CD14-positive monocyte (primary cell): ENCODE data around the gene HM13. TPM values are rescaled to one million over a fixed set of nuclear protein-coding genes. Genes with fewer than 3 reads are reported as not detected.

Experiments used
- DNase-seq, 3 donors: peaks; one replicate each; pipeline ENCODE4 v3.0.0-alpha.2; 2011 to 2022
- H2AFZ ChIP-seq: 2 replicates; pipeline ENCODE4 v1.6.0; 2012; ENCODE audit warnings: mild to moderate bottlenecking, low read depth, low read length, inconsistent platforms; ENCODE audit not compliant: insufficient read depth, poor library complexity, severe bottlenecking
- H3K27ac ChIP-seq, 2 donors: 1 replicate in 1 of 2; 2 replicates in 1 of 2; pipeline ENCODE4 v1.5.1; 2012 to 2013; ENCODE audit warnings: low read length in 2 of 2, control low read depth in 1 of 2, inconsistent platforms in 1 of 2, low read depth in 1 of 2, mild to moderate bottlenecking in 1 of 2
- H3K27me3 ChIP-seq, 2 donors: one replicate each; pipeline versions ENCODE4 v1.6.0 to v1.6.1; 2011 to 2013; ENCODE audit warnings: low read length in 2 of 2; ENCODE audit not compliant: control insufficient read depth in 2 of 2, insufficient read depth in 2 of 2
- H3K36me3 ChIP-seq, 2 donors: replicated peaks in 1 of 2; 1 replicate in 1 of 2; 2 replicates in 1 of 2; pipeline versions ENCODE4 v1.5.1 to v1.6.1; 2012 to 2013; ENCODE audit warnings: low read length in 2 of 2, control low read depth in 1 of 2, inconsistent platforms in 1 of 2, mild to moderate bottlenecking in 1 of 2; ENCODE audit not compliant: insufficient read depth in 2 of 2, control insufficient read depth in 1 of 2
- H3K4me1 ChIP-seq, 2 donors: 1 replicate in 1 of 2; 2 replicates in 1 of 2; pipeline versions ENCODE4 v1.5.1 to v1.6.1; 2012 to 2013; ENCODE audit warnings: low read length in 2 of 2, control low read depth in 1 of 2, inconsistent platforms in 1 of 2, mild to moderate bottlenecking in 1 of 2, moderate library complexity in 1 of 2; ENCODE audit not compliant: insufficient read depth in 2 of 2, control insufficient read depth in 1 of 2
- H3K4me2 ChIP-seq: replicated peaks from 2 replicates; pipeline ENCODE3; 2012; ENCODE audit warnings: low read length, moderate library complexity, mild to moderate bottlenecking; ENCODE audit not compliant: poor library complexity, severe bottlenecking; ENCODE audit errors: extremely low read depth
- H3K4me3 ChIP-seq, 3 experiments: fragments of 200-600 bp in 1 of 3; sonication (generic) in 1 of 3; replicated peaks in 1 of 3; 1 replicate in 2 of 3; 2 replicates in 1 of 3; pipeline ENCODE4 v1.5.1; 2011 to 2013; ENCODE audit warnings: low read length in 3 of 3, mild to moderate bottlenecking in 3 of 3, control low read depth in 2 of 3, low read depth in 2 of 3, inconsistent platforms in 1 of 3, moderate library complexity in 1 of 3
- H3K79me2 ChIP-seq: 2 replicates; pipeline ENCODE4 v1.6.0; 2012; ENCODE audit warnings: mild to moderate bottlenecking, control low read depth, inconsistent platforms, low read length, moderate library complexity; ENCODE audit not compliant: insufficient read depth
- H3K9ac ChIP-seq: 2 replicates; pipeline ENCODE4 v1.6.0; 2017; ENCODE audit warnings: low read length, mild to moderate bottlenecking; ENCODE audit not compliant: insufficient read depth, poor library complexity, severe bottlenecking
- H3K9me3 ChIP-seq, 2 donors: replicated peaks in 1 of 2; 1 replicate in 1 of 2; 2 replicates in 1 of 2; pipeline versions ENCODE4 v1.5.1 to v1.6.1; 2012 to 2013; ENCODE audit warnings: low read length in 2 of 2, control low read depth in 1 of 2; ENCODE audit not compliant: control insufficient read depth in 1 of 2, insufficient read depth in 1 of 2
- H4K20me1 ChIP-seq: 2 replicates; pipeline ENCODE4 v1.6.0; 2012; ENCODE audit warnings: mild to moderate bottlenecking, low read length, control low read depth, moderate library complexity; ENCODE audit not compliant: insufficient read depth
- H3K27ac Mint-ChIP-seq, 7 donors: one replicate each; pipeline ENCODE4 v1.8.0; 2020; ENCODE audit warnings: mild to moderate bottlenecking in 7 of 7, mixed read lengths in 7 of 7, moderate library complexity in 6 of 7, inconsistent platforms in 2 of 7
- H3K27me3 Mint-ChIP-seq, 3 donors: one replicate each; pipeline ENCODE4 v1.8.0; 2021 to 2022; ENCODE audit warnings: low read depth in 3 of 3, mild to moderate bottlenecking in 3 of 3, mixed read lengths in 3 of 3, moderate library complexity in 3 of 3, inconsistent platforms in 1 of 3
- H3K36me3 Mint-ChIP-seq, 2 donors: one replicate each; pipeline ENCODE4 v1.8.0; 2020; ENCODE audit warnings: mixed read lengths in 2 of 2, inconsistent platforms in 1 of 2, mild to moderate bottlenecking in 1 of 2
- H3K4me1 Mint-ChIP-seq: one replicate; pipeline ENCODE4 v1.8.0; 2020; ENCODE audit warnings: mild to moderate bottlenecking, mixed read lengths
- H3K4me3 Mint-ChIP-seq, 2 donors: one replicate each; pipeline ENCODE4 v1.8.0; 2020; ENCODE audit warnings: mild to moderate bottlenecking in 2 of 2, mixed read lengths in 2 of 2, moderate library complexity in 1 of 2
- H3K9me3 Mint-ChIP-seq, 7 donors: one replicate each; pipeline ENCODE4 v1.8.0; 2020 to 2022; ENCODE audit warnings: mixed read lengths in 7 of 7, mild to moderate bottlenecking in 6 of 7, moderate library complexity in 6 of 7, inconsistent platforms in 2 of 7
- WGBS: methylation state at CpG from one replicate; pipeline ENCODE4 v1.1.5; 2013; ENCODE audit warnings: missing lambda C conversion rate; ENCODE audit not compliant: insufficient coverage; 5-methylcytosine and 5-hydroxymethylcytosine counted together
- intact Hi-C, 2 donors: fragments of 100-400 bp; cut with micrococcal nuclease; formaldehyde crosslinking; loops; one replicate each; pipeline versions ENCODE4 v1.15.0 to v1.15.1; 2023
- polyA plus RNA-seq, 3 donors: library from polyadenylated mRNA; depleted of rRNA in 1 of 3; unstranded in 2 of 3; stranded (reverse) in 1 of 3; fragments of 300-500 nt in 2 of 3; fragments of >200 nt in 1 of 3; fragmentation: Illumina TruSeq in 2 of 3; gene quantifications; 1 replicate in 2 of 3; 2 replicates in 1 of 3; pipeline ENCODE4 v1.2.3, GENCODE V29; 2012 to 2021
- TF ChIP-seq, protein P1 (sequence below): fragments of 200-600 bp; IDR thresholded peaks from one replicate; pipeline ENCODE4 v1.8.0; 2022; ENCODE audit warnings: antibody characterized with exemption, mild to moderate bottlenecking

Gene HM13
- polyA plus RNA-seq, 3 donors: 199 to 329 (median 320) TPM

DNA sequence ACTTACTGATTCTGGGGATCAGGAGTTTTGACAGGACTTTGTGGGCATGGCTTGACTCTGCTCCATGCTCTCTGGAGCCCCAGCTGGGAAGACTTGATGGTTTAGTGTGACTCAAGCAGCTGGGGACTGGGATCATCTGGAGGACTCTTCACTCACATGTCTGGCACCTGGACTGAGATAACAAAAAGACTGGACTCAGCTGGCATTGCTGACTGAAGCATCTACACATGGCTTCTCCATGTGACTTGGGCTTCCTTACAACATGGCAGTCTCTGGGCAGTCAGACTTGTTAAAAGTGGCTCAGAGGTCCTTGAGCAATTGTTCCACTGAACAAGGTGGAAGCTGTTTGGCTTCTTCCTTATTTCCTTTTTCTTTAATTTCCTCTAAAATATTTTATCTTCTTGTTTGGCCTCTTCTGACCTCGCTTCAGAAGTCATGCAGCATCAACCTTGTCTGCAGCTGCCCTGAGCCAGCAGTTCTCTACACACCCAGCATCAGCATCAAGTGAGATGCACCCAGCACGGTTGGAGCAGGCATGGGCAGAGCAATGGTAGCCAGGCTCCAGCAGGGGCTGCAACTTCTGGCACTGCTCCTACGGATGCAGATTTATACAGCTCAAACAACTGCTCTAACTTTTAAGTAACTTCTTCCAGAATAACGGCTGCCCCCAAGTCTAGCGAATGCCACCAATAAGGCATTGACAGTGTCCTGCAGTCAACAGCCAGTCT is 5.6 kb upstream of the HM13 start:
- peaks cover under 1% of the 10 kb centered on the region for H3K4me1 Mint-ChIP-seq
- Histone ChIP-seq H3K27ac (no peak overlapping the region), H3K36me3 (no peaks in the 10 kb centered on the region), H3K4me1 (peaks cover under 1% of the 10 kb centered on the region in 2 donors), H3K79me2 (no peaks in the 10 kb centered on the region), H2AFZ (no peak overlapping the region), H3K9ac (no peak overlapping the region), H3K9me3 (peaks cover 9 to 13% of the 10 kb centered on the region in 2 donors), H4K20me1 (no peaks in the 10 kb centered on the region), H3K4me3 (no peak overlapping the region), H3K4me2 (no peak overlapping the region), H3K27me3 (no peaks in the 10 kb centered on the region)
- no peak overlapping the region for H3K27ac Mint-ChIP-seq
- peaks cover 0 to 1% of the 10 kb centered on the region in 2 donors for H3K36me3 Mint-ChIP-seq
- WGBS: 89% methylated on average over 5 of the region's 5 CpGs
- peaks cover 8 to 17% (median 13%) of the 10 kb centered on the region in 7 donors for H3K9me3 Mint-ChIP-seq
- H3K27me3 Mint-ChIP-seq: peaks cover 8 to 22% (median 15%) of the 10 kb centered on the region in 3 donors
- TF ChIP-seq, protein P1, sequence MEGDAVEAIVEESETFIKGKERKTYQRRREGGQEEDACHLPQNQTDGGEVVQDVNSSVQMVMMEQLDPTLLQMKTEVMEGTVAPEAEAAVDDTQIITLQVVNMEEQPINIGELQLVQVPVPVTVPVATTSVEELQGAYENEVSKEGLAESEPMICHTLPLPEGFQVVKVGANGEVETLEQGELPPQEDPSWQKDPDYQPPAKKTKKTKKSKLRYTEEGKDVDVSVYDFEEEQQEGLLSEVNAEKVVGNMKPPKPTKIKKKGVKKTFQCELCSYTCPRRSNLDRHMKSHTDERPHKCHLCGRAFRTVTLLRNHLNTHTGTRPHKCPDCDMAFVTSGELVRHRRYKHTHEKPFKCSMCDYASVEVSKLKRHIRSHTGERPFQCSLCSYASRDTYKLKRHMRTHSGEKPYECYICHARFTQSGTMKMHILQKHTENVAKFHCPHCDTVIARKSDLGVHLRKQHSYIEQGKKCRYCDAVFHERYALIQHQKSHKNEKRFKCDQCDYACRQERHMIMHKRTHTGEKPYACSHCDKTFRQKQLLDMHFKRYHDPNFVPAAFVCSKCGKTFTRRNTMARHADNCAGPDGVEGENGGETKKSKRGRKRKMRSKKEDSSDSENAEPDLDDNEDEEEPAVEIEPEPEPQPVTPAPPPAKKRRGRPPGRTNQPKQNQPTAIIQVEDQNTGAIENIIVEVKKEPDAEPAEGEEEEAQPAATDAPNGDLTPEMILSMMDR: no peak
- H3K4me3 Mint-ChIP-seq: no peak overlapping the region
- intact Hi-C loops: no loop called here
- no peak for DNase-seq

DNA sequence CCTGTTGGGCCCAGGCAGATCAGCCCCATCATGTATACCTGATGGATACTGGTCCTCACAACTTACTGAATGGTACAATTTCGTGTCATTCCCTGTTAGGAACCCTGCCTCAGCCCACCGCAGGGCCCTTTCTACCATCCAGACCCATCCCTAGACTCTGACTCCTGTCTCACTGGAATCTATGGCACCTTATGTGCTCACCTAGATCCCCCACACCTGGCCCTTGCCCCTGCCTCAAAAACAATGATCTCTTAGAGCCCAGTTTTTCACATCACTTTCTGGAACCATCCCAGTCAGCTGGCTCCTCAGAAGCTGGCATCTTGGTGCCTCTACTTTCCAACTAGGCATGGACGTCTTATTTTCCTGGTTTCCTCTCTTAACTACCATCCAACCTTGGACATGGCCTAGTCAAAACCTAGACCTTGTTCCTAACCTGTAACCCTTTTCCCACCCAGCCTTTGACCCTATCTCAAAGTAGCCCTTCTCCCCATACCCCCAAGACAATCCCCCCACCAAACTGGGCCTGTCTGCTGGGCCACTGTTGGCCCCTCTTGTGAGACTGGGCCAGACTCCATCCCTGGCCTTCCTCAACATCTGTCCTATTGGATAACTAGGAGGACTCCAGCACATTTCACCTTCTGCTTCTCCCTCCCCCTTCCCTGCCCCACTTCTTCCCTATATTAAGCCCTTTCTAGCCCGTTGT is 981 bp downstream of the HM13 start:
- H3K4me3 Mint-ChIP-seq: no peak overlapping the region
- intact Hi-C loops: no loop called here
- no peak overlapping the region for H3K27ac Mint-ChIP-seq
- Histone ChIP-seq H3K27ac (peak overlapping the region; percentile 66 to 95), H3K27me3 (no peaks in the 10 kb centered on the region), H3K36me3 (peaks cover 3 to 14% of the 10 kb centered on the region in 2 donors), H3K4me2 (peak overlapping the region; percentile 87), H3K9me3 (no peaks in the 10 kb centered on the region), H4K20me1 (peaks cover 42% of the 10 kb centered on the region), H3K79me2 (peaks cover 60% of the 10 kb centered on the region), H3K4me3 (peak overlapping the region; percentile 69 to 91 (median 85)), H3K9ac (peak overlapping the region; percentile 94), H3K4me1 (peaks cover 50% of the 10 kb centered on the region in 2 donors), H2AFZ (peak overlapping the region; percentile 76)
- no peaks in the 10 kb centered on the region for H3K9me3 Mint-ChIP-seq
- peaks cover 0 to 2% (median 0%) of the 10 kb centered on the region in 3 donors for H3K27me3 Mint-ChIP-seq
- WGBS: 9% methylated on average over 4 of the region's 4 CpGs
- TF ChIP-seq, protein P1: no peak
- H3K36me3 Mint-ChIP-seq: peaks cover 3 to 16% of the 10 kb centered on the region in 2 donors
- no peak for DNase-seq
- peaks cover 18% of the 10 kb centered on the region for H3K4me1 Mint-ChIP-seq
